GM21619 (cell line): ENCODE data around the gene FBXO31.

Experiments used
- ATAC-seq: cut with Tn5 transposase; IDR thresholded peaks from one replicate; pipeline ENCODE4 v1.9.1; 2021; ENCODE audit not compliant: unreplicated experiment

FBXO31 gene

GRCh38 chr16:87383505-87384161 is at the start of gene FBXO31:
FBXO31 (minus strand) TSS chr16:87383776; CDS start chr16:87383744, 32 bp downstream.
- peak; percentile 32 for ATAC-seq

- ATAC-seq: no peak
Measured at GRCh38 chr16:87432330-87432915, 48.8 kb upstream of the FBXO31 start.

GRCh38 chr16:87431926-87432325 is 48.4 kb upstream of the FBXO31 start:
- ATAC-seq: no peak

- no peak for ATAC-seq
Measured at GRCh38 chr16:87426423-87427215, 43.0 kb upstream of the FBXO31 start.

- no peak for ATAC-seq
Measured at GRCh38 chr16:87425941-87426340, 42.4 kb upstream of the FBXO31 start.

- no peak for ATAC-seq
Measured at GRCh38 chr16:87424266-87424665, 40.7 kb upstream of the FBXO31 start.

- no peak for ATAC-seq
Measured at GRCh38 chr16:87423429-87423828, 39.9 kb upstream of the FBXO31 start.

- no peak for ATAC-seq
Measured at GRCh38 chr16:87422106-87422505, 38.5 kb upstream of the FBXO31 start.

- ATAC-seq: no peak
Measured at GRCh38 chr16:87421003-87421912, 37.7 kb upstream of the FBXO31 start.

GRCh38 chr16:87420026-87421002 is 36.7 kb upstream of the FBXO31 start:
- ATAC-seq: no peak

- ATAC-seq: no peak
Measured at GRCh38 chr16:87418644-87419043, 35.1 kb upstream of the FBXO31 start.

- no peak for ATAC-seq
Measured at GRCh38 chr16:87418216-87418615, 34.6 kb upstream of the FBXO31 start.

- no peak for ATAC-seq
Measured at GRCh38 chr16:87417528-87417910, 33.9 kb upstream of the FBXO31 start.

- no peak for ATAC-seq
Measured at GRCh38 chr16:87416826-87417527, 33.4 kb upstream of the FBXO31 start.

- ATAC-seq: no peak
Measured at GRCh38 chr16:87415441-87415840, 31.9 kb upstream of the FBXO31 start.

GRCh38 chr16:87414251-87414680 is 30.7 kb upstream of the FBXO31 start:
- no peak for ATAC-seq

GRCh38 chr16:87412996-87413421 is 29.4 kb upstream of the FBXO31 start:
- ATAC-seq: no peak

GRCh38 chr16:87412371-87412995 is 28.9 kb upstream of the FBXO31 start:
- ATAC-seq: no peak
